ENCODE data around the gene GTF2IRD1.

Gene GTF2IRD1

DNA sequence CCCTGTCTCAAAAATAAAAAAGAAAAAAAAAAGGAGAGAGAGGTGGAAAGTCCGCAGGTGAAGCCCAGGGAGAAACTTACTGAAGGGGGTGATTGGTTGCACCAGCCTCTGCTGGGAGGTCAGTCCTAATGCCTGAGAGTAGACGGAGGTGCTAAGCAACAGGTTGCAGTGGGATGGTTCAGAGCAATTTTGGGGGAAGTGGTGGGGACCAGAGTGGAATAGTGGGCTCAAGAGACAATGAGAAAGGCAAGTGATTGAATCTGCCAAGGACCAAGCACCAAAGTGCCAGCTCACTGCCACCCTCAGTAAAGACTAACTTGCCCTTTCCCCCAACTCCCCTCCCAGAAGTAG lies 113.6 kb downstream of the GTF2IRD1 start:
- Mint-ChIP-seq H3K27ac (no peak overlapping the region), H3K4me1 (no peaks in the 10 kb centered on the region), H3K36me3 (no peaks in the 10 kb centered on the region), H3K4me3 (no peak overlapping the region), H3K9me3 (no peaks in the 10 kb centered on the region), H3K27me3 (peaks cover 41% of the 10 kb centered on the region)
- no peak for ATAC-seq

DNA sequence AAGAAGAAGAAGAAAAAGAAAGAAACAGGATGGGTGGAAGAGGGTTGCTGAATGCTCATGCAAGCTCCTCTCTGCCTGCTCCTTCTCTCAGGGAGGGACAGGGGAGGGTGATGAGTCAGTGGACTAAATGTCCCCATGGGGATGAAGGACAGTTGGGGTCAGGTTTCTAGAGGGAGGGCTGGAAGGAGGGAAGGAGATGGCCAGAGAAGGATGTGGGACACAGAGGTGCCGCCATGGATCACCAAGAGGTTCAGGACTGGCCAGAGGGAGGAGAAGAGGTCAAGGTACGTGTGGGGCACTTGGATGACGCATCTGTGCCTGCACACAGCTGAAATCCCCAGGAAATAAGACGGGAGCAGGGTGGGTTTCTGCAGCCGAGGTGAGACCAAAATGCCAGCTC lies 115.0 kb downstream of the GTF2IRD1 start:
- Mint-ChIP-seq H3K9me3 (no peaks in the 10 kb centered on the region), H3K4me1 (no peaks in the 10 kb centered on the region), H3K27ac (no peak overlapping the region), H3K4me3 (no peak overlapping the region), H3K36me3 (no peaks in the 10 kb centered on the region), H3K27me3 (peaks cover 41% of the 10 kb centered on the region)
- no peak for ATAC-seq

- Mint-ChIP-seq H3K27me3 (peaks cover 35% of the 10 kb centered on the region), H3K4me3 (no peak overlapping the region), H3K9me3 (no peaks in the 10 kb centered on the region), H3K4me1 (no peaks in the 10 kb centered on the region), H3K36me3 (no peaks in the 10 kb centered on the region), H3K27ac (no peak overlapping the region)
- ATAC-seq, result no peak
These were observed 115.9 kb downstream of the GTF2IRD1 start for GRCh38 chr7:74569501-74570075.

GRCh38 chr7:74570533-74571156 lies 116.9 kb downstream of the GTF2IRD1 start:
- H3K36me3 Mint-ChIP-seq, result no peaks in the 10 kb centered on the region
- H3K9me3 Mint-ChIP-seq, result no peaks in the 10 kb centered on the region
- no peaks in the 10 kb centered on the region for H3K4me1 Mint-ChIP-seq
- H3K27ac Mint-ChIP-seq, result no peak overlapping the region
- no peak overlapping the region for H3K4me3 Mint-ChIP-seq
- ATAC-seq, result no peak
- peaks cover 32% of the 10 kb centered on the region for H3K27me3 Mint-ChIP-seq

- H3K27ac Mint-ChIP-seq, result no peak overlapping the region
These were observed 118.7 kb downstream of the GTF2IRD1 start for GRCh38 chr7:74572301-74572979.

DNA sequence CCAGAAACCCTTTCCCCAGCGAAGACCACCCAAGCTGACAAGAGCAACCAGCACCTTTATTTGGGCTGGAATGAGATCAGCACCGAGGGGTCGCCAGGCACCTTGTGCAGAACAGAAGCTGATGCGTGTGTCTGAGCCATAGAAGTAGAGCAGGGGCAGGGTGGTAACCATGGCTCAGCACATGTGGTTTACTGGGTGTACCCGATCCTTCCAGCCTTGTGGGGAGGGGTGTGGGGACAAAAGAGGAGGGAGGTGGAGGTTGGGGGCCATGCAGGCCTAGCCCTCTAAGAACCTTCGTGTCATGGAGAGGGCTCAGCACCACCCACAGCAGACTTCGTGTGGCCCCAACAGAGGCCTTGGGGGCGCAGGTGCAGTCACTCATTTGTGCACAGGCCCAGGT lies 119.8 kb downstream of the GTF2IRD1 start:
- H3K4me3 Mint-ChIP-seq, result no peak overlapping the region
- peaks cover 13% of the 10 kb centered on the region for H3K27me3 Mint-ChIP-seq
- no peaks in the 10 kb centered on the region for H3K36me3 Mint-ChIP-seq
- no peaks in the 10 kb centered on the region for H3K4me1 Mint-ChIP-seq
- ATAC-seq, result peak; percentile 14
- H3K27ac Mint-ChIP-seq, result no peak overlapping the region
- H3K9me3 Mint-ChIP-seq, result no peaks in the 10 kb centered on the region

More at GRCh38 chr7:74572301-74572979, 118.7 kb downstream of the GTF2IRD1 start:
- no peak for ATAC-seq
- peaks cover 22% of the 10 kb centered on the region for H3K27me3 Mint-ChIP-seq
- H3K36me3 Mint-ChIP-seq, result no peaks in the 10 kb centered on the region
- no peaks in the 10 kb centered on the region for H3K9me3 Mint-ChIP-seq
- no peaks in the 10 kb centered on the region for H3K4me1 Mint-ChIP-seq
- H3K4me3 Mint-ChIP-seq, result no peak overlapping the region

- Mint-ChIP-seq H3K4me3 (no peak overlapping the region), H3K4me1 (no peaks in the 10 kb centered on the region), H3K27me3 (peaks cover 4% of the 10 kb centered on the region), H3K27ac (no peak overlapping the region), H3K9me3 (no peaks in the 10 kb centered on the region), H3K36me3 (no peaks in the 10 kb centered on the region)
- ATAC-seq, result no peak
These were observed 121.5 kb downstream of the GTF2IRD1 start for GRCh38 chr7:74575083-74575784.

GRCh38 chr7:74575811-74576210 lies 122.1 kb downstream of the GTF2IRD1 start:
- no peak overlapping the region for H3K4me3 Mint-ChIP-seq
- no peak for ATAC-seq
- H3K27ac Mint-ChIP-seq, result no peak overlapping the region
- H3K9me3 Mint-ChIP-seq, result no peaks in the 10 kb centered on the region
- H3K27me3 Mint-ChIP-seq, result peaks cover 8% of the 10 kb centered on the region
- H3K4me1 Mint-ChIP-seq, result no peaks in the 10 kb centered on the region
- no peaks in the 10 kb centered on the region for H3K36me3 Mint-ChIP-seq

- Mint-ChIP-seq H3K9me3 (no peaks in the 10 kb centered on the region), H3K36me3 (no peaks in the 10 kb centered on the region), H3K4me1 (no peaks in the 10 kb centered on the region), H3K27ac (no peak overlapping the region), H3K27me3 (peaks cover 8% of the 10 kb centered on the region), H3K4me3 (no peak overlapping the region)
- no peak for ATAC-seq
These were observed 126.3 kb downstream of the GTF2IRD1 start for GRCh38 chr7:74579800-74580685.

DNA sequence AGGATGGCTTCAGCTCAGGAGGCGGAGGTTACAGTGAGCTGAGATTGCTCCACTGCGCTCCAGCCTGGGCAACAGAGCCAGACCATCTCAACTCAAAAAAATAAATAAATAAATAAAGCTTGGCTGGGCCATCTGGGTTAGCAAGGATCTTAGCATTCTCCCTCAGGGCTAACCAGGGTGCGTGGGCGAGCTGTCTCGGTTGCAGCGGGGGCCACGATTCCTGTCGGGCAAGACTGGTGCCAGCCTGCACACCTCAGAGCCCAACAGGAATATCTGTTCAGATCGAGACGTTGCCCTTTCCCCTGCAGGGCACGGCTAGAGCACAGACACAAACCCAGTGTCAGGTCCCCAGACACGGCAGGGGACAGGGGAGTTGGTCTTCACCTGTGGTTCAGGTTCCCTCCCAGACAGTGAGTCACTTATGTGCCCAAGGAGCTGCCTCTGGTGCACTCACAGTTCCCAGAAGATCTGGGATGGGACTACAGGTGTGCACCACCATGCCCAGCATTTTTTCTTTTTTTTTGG lies 128.3 kb downstream of the GTF2IRD1 start:
- H3K27me3 Mint-ChIP-seq, result peaks cover 8% of the 10 kb centered on the region
- no peaks in the 10 kb centered on the region for H3K9me3 Mint-ChIP-seq
- no peaks in the 10 kb centered on the region for H3K36me3 Mint-ChIP-seq
- no peak for ATAC-seq
- no peak overlapping the region for H3K4me3 Mint-ChIP-seq
- no peak overlapping the region for H3K27ac Mint-ChIP-seq
- peaks cover 9% of the 10 kb centered on the region for H3K4me1 Mint-ChIP-seq

DNA sequence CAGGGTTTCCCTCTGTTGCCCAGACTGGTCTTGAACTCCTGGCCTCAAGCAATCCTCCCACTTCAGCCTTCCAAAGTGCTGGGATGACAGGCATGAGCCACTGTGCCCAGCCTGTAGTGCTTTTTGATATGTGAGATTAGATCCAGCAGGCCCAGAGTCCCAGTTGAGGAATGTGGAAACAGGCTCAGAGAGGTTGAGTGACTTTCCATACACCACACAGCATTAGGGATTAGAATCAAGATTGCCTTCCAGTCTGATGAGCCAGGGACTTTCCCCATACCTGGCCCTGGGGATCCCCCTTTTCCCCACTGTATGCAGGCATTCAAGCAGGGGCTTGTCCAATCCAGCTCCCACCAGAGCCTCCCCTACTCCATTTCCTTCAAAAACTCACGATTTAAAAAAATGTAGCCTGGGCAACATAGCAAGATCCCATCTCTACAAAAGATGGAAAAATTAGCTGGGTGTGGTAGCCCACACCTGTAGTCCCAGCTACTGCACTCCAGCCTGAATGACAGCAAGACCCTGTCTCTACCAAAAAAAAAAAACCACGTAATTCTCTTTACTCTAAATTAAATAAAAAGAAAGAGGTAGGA lies 128.8 kb downstream of the GTF2IRD1 start:
- Mint-ChIP-seq H3K27ac (no peak overlapping the region), H3K9me3 (no peaks in the 10 kb centered on the region), H3K27me3 (peaks cover 8% of the 10 kb centered on the region), H3K4me3 (no peak overlapping the region), H3K4me1 (peaks cover 15% of the 10 kb centered on the region), H3K36me3 (no peaks in the 10 kb centered on the region)
- no peak for ATAC-seq

GRCh38 chr7:74583630-74584029 lies 129.9 kb downstream of the GTF2IRD1 start:
- Mint-ChIP-seq H3K27me3 (peaks cover 8% of the 10 kb centered on the region), H3K9me3 (no peaks in the 10 kb centered on the region), H3K4me1 (peaks cover 24% of the 10 kb centered on the region), H3K4me3 (no peak overlapping the region), H3K36me3 (no peaks in the 10 kb centered on the region), H3K27ac (no peak overlapping the region)
- no peak for ATAC-seq

DNA sequence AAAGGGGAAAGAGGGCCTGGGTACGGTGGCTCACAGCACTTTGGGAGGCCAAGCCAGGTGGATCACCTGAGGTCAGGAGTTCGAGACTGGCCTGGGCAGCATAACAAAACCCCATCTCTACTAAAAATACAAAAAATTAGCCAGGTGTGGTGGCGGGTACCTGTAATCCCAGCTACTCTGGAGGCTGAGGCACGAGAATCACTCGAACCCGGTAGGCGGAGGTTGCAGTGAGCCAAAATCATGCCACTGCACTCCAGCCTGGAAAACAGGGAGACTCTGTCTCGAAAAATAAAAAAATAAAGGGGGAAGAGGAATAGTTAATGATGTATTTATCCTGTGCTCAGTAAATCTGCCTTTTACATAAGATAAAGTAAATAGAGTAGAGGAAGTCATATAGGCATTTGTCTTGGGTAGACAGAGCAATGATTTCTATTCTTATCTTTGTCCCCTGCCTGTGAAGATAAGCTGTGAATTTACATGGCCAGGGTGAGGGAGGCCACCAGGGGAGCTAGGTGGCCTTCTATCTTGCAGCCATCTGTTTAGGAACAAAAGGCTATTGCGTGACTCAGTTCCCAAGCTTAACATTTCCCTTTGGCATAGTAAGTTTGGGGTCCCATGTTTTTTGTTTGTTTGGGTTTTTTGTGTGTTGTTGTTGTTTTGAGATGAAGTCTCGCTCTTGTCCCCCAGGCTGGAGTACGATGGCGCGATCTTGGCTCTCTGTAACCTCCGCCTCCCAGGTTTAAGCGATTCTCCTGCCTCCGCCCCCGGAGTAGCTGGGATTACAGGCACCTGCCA lies 130.7 kb downstream of the GTF2IRD1 start:
- Mint-ChIP-seq H3K4me1 (peaks cover 25% of the 10 kb centered on the region), H3K36me3 (no peaks in the 10 kb centered on the region), H3K4me3 (no peak overlapping the region), H3K9me3 (no peaks in the 10 kb centered on the region), H3K27me3 (peaks cover 8% of the 10 kb centered on the region), H3K27ac (no peak overlapping the region)
- no peak for ATAC-seq

GRCh38 chr7:74585844-74586243 lies 132.1 kb downstream of the GTF2IRD1 start:
- Mint-ChIP-seq H3K4me3 (no peak overlapping the region), H3K27me3 (no peaks in the 10 kb centered on the region), H3K27ac (no peak overlapping the region), H3K4me1 (peaks cover 25% of the 10 kb centered on the region), H3K36me3 (no peaks in the 10 kb centered on the region), H3K9me3 (no peaks in the 10 kb centered on the region)
- ATAC-seq, result no peak

Data from stimulated activated memory B cell treated with anti-CD40 and anti-IgM and Interleukin-4, amounts not matched to agents 10 μg/mL and 1 μg/mL and 100 μg/mL, for 72 hours (primary cell).